ENCODE data around the gene CPLANE2.

GRCh38 chr1:16229976-16230740 is 6.8 kb downstream of the CPLANE2 start:
- TF ChIP-seq MYC (IDR thresholded peaks at IDR 0.05; ENCODE audit: low read depth, low read length) (no peak), POLR2A (IDR thresholded peaks at IDR 0.05; ENCODE audit: extremely low read depth, insufficient read length) (no peak), MAX (IDR thresholded peaks at IDR 0.05; ENCODE audit: low read depth, low read length) (no peak)
- TF ChIP-seq, protein P1, sequence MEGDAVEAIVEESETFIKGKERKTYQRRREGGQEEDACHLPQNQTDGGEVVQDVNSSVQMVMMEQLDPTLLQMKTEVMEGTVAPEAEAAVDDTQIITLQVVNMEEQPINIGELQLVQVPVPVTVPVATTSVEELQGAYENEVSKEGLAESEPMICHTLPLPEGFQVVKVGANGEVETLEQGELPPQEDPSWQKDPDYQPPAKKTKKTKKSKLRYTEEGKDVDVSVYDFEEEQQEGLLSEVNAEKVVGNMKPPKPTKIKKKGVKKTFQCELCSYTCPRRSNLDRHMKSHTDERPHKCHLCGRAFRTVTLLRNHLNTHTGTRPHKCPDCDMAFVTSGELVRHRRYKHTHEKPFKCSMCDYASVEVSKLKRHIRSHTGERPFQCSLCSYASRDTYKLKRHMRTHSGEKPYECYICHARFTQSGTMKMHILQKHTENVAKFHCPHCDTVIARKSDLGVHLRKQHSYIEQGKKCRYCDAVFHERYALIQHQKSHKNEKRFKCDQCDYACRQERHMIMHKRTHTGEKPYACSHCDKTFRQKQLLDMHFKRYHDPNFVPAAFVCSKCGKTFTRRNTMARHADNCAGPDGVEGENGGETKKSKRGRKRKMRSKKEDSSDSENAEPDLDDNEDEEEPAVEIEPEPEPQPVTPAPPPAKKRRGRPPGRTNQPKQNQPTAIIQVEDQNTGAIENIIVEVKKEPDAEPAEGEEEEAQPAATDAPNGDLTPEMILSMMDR (IDR thresholded peaks at IDR 0.05; ENCODE audit: low read depth, low read length), result no peak
